ENCODE results near the gene TFAP2A. TPM values are rescaled to one million over a fixed set of nuclear protein-coding genes. Genes with fewer than 3 reads are reported as not detected.

Gene TFAP2A
- total RNA-seq, 1 donor from 2014 or later = not detected

Other genes with a start within 250 kb of the TFAP2A start
- gene GCNT2, start 106.3 kb upstream of the TFAP2A start, total RNA-seq = 41.2 and 58.9 TPM in 2 replicates

Measured in lung microvascular endothelial cell (primary cell).